T-helper 1 cell (primary cell): ENCODE measurements around the gene CACHD1.

Experiments used
- DNase-seq, 5 donors: peaks; one replicate each; pipeline ENCODE4 v3.0.0-alpha.2; 2012 to 2020
- total RNA-seq, 4 donors: gene quantifications; one replicate each; lab custom pipeline; 2026; lab: John Stamatoyannopoulos, UW

The CACHD1 gene
- 0.15 to 1.1 (median 0.82) reads per million in 4 donors for total RNA-seq

DNA sequence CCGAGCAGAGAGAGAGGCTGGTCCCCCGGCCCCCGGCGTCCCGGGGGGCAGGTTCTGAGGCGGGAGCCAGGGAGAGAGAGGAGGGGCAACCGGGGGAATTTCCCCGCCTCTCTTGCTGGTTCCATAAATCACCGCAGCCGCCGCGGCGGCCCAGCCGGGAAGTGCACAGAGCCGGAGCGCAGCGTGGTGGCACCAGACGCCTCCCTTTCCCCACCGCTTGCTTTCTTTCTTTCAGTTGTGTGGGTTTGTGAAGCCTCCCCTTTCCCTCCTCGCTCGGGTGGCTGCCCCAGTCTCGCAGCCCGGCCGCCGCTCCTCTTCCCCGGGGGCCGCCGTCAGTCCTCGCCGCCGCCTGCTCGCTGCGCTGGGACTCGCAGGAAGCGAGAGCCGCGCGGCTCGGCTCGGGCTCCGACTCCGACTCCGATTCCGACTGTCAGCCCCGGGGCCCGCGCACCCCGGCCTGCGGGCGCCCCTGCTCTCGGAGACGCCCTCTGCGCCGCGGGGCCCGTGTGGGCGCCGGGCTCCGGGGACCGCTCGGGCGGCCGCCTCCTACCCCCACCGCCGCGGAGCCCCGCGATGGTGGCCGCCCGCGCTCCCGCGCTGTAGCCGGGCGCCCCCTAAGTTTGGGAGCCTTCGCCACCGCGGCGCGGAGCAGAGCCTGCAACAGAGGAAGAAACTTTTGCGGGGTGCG, at the start of gene CACHD1:
TSS of gene CACHD1 (plus strand) at position 153 of the 688 bp plus-strand sequence. CDS start 616 bp downstream, outside the sequence.
- DNase-seq, result peak in 4 of 5 donors; percentile 10 to 43 (median 18)

DNA sequence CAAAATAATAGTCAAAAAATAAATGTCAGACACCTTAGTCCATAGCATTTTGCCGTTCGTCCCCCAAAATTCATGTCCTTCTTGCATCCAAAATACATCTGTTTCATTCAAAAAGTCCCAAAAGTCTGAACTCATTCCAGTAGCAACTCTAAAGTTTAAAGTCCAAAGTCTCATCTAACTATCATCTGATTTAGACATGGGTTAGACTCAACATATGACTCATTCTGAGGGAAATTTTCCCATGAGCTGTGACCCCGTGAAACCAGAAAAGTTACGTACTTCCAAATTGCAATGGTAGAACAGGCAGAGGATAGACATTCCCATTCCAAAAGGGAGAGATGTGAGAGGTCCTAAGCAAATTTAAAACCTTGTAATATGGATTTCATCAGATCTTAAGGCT, 48.6 kb upstream of the CACHD1 start:
- DNase-seq, result no peak

DNA sequence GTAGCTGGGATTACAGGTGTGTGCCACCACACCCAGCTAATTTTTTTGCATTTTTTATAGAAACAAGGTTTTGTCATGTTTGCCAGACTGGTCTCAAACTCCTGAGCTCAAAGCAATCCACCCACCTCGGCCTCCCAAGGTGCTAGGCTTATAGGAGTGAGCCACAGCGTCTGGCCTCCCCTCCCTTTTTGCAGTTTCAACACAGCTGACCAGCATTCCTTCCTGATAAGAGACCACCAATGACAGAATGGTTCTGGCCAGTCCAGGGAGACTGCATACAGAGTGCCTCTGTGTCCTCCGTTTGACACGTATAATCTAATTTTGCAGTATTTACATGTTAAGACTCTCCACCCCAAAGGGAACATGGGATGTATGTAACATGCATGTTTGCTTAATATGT, 46.4 kb upstream of the CACHD1 start:
- DNase-seq, result no peak

DNA sequence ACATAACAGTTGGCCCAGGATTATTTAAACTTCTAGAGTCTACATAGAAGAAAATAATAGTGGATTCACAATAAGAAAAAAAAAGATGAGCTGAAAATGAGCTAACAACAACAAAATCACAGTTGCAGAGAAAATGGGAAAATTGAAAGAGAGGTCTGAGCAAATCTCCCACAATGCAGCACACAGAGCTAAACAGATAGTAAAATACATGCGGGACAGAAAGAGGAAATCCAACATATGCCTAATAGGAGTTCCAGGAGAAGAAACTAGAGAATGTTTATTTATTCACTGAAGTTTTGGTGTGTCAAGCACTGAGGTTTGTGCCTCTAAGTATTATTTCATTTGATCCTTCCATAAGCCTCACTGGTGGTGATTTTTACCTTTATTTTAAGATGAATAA, 45.5 kb upstream of the CACHD1 start:
- DNase-seq, result no peak

DNA sequence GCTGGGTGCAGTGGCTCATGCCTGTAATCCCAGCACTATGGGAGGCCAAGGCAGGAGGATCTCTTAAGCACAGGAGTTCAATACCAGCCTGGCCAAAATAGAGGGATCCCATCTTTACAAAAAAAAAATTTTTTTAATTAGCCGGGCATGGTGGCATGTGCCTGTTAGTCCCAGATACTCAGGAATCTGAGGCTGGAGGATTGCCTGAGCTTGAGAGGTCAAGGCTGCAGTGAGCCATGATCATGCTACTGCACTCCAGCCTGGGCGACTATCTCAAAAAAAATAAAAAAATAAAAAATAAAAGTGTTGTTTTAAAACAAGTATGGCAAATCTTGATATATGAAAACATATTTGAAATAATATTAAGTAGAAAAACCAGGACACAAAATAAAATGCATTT, 44.4 kb upstream of the CACHD1 start:
- DNase-seq, result no peak

DNA sequence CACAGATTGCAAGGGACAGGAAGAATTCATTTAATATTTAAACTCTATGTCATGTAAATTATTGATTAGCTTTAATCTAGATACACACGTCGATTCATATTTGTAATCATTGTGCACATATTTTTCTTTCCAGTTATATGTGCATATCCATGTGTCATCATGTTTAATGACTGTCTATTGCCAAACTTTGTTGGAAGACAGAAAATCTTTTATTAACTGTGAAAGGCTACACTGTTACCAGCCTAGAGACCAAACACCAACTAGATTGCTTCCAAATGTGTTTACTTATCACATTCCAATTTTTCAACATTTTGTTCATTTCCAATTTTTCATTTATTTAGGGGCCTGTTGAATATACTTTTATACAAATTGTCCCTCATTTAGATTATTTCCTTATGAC, 43.2 kb upstream of the CACHD1 start:
- DNase-seq, result no peak

DNA sequence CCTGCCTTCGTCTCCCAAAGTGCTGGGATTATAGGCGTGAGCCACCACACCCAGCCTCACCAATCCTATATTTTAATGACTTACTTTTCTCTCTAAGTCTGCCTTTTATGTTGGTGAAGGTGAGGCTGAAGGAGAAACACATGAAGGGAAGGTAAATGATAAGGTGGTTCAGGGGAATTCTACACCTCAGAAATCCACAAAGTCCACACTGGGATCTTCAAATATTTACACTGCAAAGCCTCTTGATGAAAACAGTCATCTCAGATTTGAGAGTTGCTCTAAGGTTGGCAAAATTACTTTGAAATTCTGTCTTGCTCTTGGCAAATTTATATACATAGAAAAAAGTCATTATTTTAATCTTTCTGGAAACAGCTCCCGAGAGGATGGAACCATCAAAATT, 42.0 kb upstream of the CACHD1 start:
- DNase-seq, result no peak

DNA sequence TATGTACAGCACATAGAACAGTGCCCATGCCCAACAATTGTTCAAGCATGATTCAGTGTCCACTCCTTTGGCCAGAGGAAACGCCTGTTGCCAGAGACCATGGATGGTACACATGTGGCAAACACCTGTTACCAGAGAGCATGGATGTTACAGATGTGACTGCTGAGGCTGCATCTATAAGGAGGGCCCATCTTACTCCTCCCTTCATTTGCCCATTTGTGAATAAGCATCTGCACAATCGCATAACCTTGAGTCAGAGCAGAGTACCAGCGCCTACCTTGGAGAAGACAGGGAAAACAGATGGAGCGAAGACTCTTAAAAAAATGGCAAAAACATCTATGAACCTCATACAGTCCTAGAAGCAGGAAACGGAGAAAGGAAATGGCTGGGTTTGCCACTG, 36.6 kb upstream of the CACHD1 start:
- no peak for DNase-seq

DNA sequence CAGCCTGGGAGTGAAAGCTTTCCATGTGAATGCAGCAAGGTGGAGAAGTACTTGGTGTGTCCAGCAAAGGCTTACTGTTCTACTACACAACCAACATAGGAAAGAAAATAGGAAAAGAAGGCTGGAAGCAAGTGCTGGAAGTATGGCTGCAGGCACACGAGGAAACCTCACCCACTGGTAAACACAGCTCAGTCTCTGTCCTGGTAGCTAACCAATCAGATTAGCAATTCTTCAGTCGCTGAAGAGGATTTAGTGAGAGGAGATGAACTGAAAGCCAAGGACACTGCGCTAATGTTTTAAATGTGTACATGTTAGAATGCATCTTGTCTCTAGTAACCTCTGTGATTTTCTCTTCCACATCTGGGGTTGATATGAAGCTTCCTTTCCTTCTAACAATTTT, 36.2 kb upstream of the CACHD1 start:
- no peak for DNase-seq

DNA sequence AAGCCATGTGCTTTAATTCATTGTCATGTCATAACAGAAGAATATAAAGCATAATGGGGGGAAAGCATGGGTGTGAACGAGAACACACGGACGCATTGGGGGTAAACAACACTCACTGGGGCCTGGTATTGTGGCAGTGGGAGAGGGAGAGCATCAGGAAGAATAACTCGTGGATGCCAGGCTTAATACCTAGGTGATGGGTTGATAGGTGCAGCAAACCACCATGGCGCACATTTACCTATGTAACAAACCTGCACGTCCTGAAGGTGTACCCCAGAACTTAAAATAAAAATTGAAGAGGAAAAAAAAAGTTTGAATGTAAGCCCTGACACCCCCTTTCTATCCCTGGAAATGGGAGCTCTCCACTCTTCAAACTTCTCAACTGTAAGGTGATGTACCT, 34.9 kb upstream of the CACHD1 start:
- DNase-seq, result no peak

DNA sequence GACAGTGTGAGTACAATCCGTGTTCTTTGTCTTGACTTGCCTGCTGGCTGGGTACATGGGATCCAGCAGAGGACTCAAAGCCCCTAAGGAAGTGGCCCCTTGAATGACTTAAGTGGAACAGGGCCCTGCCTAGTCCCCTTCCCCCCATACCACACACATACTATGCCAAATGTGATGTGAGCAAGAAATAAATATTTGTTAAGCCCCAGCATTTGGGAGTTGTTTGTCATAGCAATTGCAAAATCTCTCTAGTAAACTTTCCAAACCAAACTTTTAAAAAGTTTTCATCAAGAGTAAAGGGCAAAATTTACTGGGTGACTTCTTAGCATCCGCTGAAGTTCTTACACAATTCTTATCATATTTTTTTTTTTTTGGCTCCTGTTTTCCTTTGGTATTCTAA, 32.5 kb upstream of the CACHD1 start:
- DNase-seq, result no peak

DNA sequence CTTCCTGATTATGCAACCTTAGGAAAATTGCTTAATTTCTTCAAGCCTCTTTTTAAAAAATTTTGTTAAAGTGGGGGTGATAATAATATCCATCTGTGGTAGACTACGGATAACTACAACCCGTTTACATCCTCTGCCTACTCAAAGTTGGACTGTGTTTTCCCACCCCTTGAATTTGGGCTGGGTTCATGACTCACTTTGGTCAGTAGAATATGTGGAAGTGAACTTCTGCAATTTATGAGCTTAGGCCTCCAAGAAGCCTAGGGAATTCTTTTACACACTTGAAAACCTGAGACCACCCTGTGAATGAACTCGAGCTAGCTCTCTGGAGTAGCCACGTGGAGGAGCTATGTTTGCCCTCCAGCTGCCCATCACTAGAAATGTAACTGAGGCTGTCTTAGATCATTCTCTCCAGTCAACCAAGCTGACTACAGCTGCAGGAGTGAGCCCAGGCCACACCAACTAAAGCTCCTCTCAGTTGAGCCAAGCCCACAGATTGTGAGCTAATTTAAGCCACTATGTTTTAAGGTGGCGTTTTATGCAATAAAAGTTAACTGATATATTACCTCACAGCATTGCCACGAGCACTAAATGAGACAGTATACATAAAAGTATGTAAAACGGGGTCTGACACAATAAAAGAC, 29.6 kb upstream of the CACHD1 start:
- no peak for DNase-seq

DNA sequence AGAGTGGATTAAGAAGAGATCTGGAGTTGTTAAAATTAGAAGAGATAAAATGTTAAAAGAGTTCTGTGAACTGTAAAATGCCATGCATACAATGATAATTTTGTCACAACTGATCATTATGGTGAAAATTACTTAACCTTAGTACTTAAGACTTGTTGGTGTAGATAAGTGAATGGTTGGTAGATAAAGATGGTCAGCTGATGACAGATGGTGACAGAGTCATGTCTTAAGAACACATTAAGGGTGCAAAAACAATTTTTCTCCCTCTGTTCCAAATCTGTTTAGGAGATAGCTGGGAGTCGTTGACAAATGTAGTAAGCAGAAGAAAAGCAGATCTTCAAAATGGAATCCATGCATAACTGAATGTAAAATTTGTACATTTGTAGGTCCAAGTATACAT, 18.5 kb upstream of the CACHD1 start:
- DNase-seq, result no peak

DNA sequence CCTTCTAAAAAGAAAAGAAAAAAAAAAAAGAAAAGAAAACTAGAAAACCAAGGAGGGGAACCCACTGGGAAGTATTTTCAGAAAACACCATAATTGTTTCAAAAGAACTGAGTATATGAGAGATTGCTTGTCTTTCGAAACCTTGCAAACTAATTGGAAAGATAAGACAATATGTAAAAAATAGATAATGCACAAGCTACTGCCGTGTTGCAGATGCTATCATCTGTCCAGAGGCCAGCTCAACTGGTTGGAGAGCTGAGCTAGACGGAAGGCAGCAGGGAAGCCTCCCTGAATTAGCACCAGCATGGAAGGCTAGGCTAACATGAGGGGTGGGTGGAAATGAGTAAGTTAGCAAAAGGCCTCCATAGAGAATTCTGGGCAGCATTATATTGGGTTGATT, 16.2 kb upstream of the CACHD1 start:
- DNase-seq, result no peak

DNA sequence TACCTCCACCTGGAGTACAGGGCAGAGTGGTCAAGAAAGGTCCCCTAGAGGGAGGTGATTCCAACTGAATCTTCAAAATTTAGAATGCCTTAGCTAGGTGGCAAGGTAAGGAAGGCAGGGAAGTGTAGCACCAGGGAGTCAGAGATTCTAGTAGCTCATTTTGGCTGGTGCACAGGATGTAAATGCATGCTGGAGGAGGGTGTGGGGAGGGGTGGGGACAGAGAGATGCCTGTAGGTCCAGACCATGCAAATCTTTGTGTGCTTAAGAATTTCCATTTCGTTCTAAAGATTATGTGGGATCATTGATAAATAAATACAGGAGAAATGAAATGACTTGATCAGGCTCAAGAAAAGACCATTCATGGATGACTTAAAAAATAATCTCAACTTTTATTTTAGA, 11.0 kb upstream of the CACHD1 start:
- no peak for DNase-seq

DNA sequence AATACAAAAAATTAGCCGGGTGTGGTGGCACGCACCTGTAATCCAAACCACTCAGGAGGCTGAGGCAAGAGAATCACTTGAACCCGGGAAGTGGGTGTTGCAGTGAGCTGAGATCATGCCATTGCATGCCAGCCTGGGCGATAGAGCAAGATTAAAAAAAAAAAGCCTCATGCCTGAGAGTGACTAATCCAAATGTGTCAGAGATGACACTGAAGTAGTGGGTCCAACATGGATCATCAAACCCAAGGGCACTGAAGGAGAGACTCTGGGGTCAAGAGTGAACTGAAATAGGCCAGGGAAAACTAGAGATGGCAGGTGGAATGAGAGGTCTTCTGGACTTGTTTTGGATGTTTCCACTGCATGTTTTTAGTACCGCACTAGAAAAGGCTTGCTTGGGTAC, 10.2 kb upstream of the CACHD1 start:
- no peak for DNase-seq

DNA sequence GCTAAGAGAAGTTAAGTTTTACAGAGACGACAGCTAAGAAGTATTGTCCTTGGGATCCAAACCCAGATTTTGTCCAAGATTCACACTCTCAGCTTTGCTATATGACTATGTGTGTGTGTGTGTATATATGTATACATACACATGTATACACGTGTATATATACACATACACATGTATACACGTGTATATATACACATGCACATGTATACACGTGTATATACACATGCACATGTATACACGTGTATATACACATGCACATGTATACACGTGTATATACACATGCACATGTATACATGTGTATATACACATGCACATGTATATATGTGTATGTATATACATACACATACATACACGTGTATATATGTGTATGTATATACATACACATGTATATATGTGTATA, 3.9 kb upstream of the CACHD1 start:
- no peak for DNase-seq

DNA sequence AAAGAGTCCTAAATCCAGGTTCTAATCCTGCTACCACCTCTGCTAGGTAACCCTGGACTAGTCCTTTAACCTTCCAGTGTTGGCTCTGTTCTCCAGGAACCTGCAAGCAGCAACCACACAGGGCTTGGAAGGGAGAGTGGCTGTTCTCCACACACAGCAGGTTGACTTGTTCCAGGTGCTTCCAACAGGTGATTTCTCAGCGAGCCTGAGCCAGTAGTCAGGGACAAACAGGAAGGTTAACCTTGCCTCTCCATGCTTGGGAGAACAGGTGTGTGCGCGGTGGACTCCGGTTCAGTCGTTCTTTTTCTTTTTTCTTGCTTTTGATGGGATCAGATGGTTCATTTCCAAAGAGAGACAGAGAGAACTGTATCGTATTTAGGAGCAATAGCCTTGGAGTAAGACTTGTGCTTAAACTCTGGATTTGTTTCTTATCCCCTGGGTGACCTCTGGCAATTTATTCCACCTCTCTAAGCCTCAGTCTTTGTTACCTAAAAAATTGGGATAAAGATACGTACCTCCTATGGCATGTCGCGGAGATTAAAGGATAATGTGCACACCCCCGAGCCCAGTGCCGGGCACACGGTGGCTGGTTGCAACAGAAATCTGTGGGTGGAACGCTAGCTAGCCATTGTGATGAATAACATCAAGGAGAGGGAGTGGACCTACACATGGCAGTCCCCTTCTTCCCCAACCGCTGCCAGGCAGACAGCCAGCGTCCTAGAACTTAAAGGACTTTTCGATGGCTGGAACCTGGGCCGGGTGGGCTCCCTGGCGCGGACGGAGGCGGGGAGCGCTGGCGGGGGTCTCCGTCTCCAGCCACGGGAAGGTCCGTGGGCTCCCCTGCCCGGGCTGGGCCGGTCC, 583 bp upstream of the CACHD1 start:
- no peak for DNase-seq

DNA sequence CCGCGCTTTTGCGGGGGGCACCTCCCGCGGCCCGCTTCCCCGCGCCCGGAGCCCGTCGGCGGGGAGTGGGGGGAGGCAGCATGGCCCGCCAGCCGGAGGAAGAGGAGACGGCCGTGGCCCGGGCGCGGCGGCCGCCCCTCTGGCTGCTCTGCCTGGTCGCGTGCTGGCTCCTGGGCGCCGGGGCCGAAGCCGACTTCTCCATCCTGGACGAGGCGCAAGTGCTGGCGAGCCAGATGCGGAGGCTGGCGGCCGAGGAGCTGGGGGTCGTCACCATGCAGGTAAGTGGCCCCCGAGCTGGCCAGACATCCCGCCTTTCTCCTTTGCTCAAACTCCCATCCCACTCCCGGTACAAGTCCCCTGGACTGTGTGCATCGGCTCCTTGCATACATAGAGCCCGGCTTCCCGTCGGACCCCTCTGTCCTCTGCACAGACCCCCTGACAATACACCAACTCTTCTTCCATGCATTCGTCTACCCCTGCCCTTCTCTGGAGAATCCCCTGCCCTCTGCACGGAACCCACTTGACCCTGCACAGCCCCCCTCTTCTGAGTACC, 812 bp downstream of the CACHD1 start:
- DNase-seq, result no peak

DNA sequence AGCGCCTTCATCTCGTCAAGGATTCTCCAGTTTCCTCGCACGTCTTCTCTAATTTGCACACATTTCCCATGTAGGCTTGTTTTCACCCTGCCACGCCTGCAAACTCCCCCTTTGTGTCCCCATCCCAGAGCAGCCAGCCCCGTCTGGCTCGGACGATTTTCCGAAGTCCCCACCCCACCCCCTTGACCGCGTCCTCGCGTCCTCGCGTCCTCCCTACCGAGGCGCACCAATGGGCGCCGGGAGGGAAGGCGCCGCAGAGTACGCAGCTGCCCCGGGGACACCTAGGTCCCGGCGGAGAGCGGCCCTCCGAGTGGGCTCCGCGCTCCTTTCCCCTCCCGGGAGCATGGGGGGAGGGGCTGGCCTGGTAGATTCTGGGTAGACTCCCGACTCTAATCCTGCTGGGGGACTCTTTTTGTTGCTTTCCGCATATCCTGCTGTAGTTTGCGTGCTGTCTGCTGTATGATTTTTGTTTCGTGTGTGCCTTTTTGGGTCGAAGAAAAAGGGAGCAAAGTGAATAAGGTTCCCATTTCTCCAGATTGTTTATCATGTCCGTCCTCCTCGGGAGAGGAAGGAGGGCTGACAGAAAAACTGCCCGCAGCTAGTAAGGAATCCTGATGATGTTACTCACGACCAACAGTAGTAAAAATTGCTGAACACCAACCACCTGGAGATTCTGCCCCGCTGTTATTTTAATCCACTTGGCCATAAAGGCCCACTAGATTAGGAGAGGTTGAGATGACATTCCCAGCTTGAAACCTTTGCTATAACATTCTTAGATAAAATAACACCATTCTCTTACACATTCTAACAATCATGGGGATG, 1.5 kb downstream of the CACHD1 start:
- no peak for DNase-seq

DNA sequence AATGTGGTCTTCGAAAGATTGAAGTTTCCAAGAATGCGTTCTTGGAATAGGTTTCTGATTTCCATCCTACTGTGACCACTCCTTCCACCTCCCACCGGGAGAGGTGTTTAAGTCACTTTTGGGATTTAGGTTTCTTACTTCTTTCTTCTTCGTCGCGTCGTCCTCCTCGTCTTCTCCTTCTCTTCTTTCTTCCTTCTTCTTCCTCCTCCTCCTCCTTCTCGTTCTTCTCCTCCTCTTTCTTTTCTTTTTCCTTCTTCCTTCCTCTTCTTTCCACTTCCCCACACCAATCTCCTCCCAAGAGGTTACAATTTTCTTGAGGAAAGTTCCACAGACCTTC, 2.1 kb downstream of the CACHD1 start:
- DNase-seq, result no peak

DNA sequence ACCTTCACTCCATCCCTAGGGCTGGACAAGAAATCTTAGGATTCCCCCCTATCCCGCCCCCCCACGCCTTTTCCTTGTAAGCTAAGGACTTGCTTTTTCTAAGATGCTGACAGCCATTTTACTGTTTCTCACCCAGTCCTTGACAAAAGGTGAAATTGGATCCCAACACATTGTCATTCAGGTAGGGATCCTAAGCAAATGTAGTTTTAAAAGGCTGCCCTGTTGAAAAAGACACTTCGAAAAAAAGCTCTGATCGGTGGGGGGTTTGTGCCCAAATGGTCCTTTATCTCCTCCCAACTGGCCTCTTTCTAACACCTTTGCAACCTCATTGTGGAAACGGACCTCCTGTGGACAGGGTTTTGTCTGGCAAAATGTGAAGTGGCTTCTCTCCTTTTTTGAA, 2.9 kb downstream of the CACHD1 start:
- no peak for DNase-seq

DNA sequence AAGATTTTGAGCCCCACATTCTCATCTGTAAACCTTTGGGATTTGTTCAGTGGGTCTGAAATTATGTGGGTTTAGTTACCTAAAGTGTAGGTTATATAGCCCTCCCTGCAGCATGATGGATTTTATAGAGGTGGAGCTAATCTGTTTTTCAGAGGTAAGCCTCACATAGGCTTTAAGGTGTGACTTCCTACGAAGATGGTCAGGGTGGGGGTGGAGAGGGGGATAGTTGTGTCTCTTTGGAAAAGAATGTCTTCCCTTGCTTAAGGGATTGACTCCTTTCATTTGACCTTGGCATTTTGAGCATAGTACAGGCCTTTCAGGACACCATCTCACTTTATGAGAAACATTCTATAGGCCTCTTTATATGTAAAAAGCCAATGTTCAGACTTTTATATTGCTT, 3.4 kb downstream of the CACHD1 start:
- DNase-seq, result no peak
